Measurements from ENCODE around the gene RHOH. TPM values are rescaled to one million over a fixed set of nuclear protein-coding genes. Genes with fewer than 3 reads are reported as not detected.
A peak's percentile ranks its signal among the peaks of the same experiment; 100 is the strongest.

RHOH gene
- total and polyA plus RNA-seq, 3 experiments from 2014 or later = 148 to 262 (median 148) TPM

DNA sequence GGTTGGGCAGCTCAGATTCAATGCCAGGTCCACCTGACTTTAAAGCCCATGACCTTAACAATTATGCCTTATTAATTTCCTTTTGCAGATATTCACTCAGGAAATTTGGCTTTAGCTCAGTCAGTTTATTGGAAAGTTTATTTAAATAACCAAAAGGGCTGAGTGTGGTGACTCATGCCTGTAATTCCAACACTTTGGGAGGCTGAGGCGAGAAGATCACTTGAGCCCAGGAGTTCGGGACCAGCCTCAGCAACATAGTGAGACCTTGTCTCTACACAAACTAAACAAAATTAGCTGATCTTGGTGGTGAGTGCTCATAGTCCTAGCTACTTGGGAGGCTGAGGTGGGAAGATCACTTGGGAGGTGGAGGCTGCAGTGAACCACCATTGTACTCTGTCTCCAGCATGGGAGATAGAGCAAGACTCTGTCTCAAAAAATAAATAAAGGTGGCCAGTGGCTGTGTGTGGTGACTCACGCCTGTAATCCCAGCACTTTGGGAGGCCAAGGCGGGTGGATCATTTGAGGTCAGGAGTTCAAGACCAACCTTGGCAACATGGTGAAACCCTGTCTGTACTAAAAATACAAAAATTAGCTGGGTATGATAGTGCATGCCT lies 43.3 kb downstream of the RHOH start:
- H3K9me3 ChIP-seq (ENCODE audit: low read length) = no peaks in the 10 kb centered on the region
- Mint-ChIP-seq H3K4me3 (peak overlapping the region; percentile 70 to 94 (median 81)), H3K36me3 (peaks cover 27 to 72% (median 28%) of the 10 kb centered on the region in 3 donors), H3K27ac (peak overlapping the region; percentile 94 to 100 (median 98)), H3K27me3 (no peaks in the 10 kb centered on the region), H3K9me3 (no peaks in the 10 kb centered on the region), H3K4me1 (peaks cover 86 to 96% (median 94%) of the 10 kb centered on the region in 3 donors)
- peaks cover 31% of the 10 kb centered on the region for H3K36me3 ChIP-seq (ENCODE audit: insufficient read depth, low read length)
- H3K27me3 ChIP-seq (ENCODE audit: insufficient read depth, low read length, poor library complexity, severe bottlenecking) = no peaks in the 10 kb centered on the region
- DNase-seq = no peak
- CTCF ChIA-PET = interaction anchor here (0.7 to 5.8 kb wide), 12 partner anchors 12 to 184 kb away, joined by 3 to 66 read pairs (median 6); partner anchors contain the start of gene N4BP2
- peak overlapping the region; percentile 23 for H3K4me3 ChIP-seq (ENCODE audit: low read length)
- peak overlapping the region; percentile 35 for H3K27ac ChIP-seq (ENCODE audit: low read depth, low read length)
- POLR2A ChIA-PET = interaction anchor here (0.7 to 2.7 kb wide), 5 partner anchors 10 to 69 kb away, joined by 3 to 14 read pairs (median 7); no protein-coding TSS in a partner anchor
- peaks cover 96% of the 10 kb centered on the region for H3K4me1 ChIP-seq (ENCODE audit: insufficient read depth, low read length)

DNA sequence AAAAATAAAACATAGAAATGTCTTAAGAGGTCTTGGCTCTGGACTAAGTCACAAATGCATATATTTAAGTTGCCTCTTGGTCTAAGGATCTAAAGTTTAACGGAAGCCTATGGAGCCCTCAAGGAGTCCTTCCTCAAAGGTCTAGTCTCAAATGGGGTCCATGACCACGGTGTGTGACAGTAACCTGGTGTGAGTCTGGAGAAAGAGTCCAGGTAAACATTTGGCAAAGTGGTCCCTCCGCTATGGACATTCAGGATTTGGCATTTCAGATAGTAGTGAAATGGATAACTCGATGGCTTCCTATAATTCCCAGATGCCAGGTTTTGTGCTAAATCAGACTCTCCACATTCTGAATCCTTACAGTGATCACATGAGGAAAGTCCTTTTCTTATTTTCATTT lies 44.2 kb downstream of the RHOH start:
- CTCF ChIA-PET = interaction anchor here (0.7 to 5.8 kb wide), 7 partner anchors 12 to 84 kb away, joined by 3 to 66 read pairs (median 17); no protein-coding TSS in a partner anchor

DNA sequence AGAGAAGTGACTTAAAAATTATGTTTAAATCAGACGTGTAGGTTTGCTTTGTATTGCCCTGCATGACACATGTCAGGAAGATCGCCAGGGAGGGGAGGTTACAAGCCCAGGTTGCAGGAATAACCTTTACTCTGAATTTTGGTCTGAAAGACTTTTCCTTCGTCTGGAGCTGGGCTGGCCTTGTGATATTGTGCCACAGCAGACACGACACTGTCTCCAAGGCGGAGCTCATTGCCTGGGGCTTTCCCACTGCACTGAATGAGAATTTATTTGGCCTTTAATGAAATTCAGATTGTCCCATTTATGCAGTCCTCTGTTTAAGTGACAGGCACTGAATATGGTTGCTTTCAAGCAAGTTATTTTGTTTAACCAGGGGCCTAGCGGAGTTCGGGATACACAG lies 45.1 kb downstream of the RHOH start:
- H3K9me3 Mint-ChIP-seq = no peaks in the 10 kb centered on the region
- peaks cover 29 to 77% (median 30%) of the 10 kb centered on the region in 3 donors for H3K36me3 Mint-ChIP-seq
- Histone ChIP-seq H3K27me3 (ENCODE audit: insufficient read depth, low read length, poor library complexity, severe bottlenecking) (no peaks in the 10 kb centered on the region), H3K36me3 (ENCODE audit: insufficient read depth, low read length) (peaks cover 31% of the 10 kb centered on the region), H3K9me3 (ENCODE audit: low read length) (no peaks in the 10 kb centered on the region), H3K4me3 (ENCODE audit: low read length) (peak overlapping the region; percentile 8), H3K27ac (ENCODE audit: low read depth, low read length) (peak overlapping the region; percentile 18), H3K4me1 (ENCODE audit: insufficient read depth, low read length) (peaks cover 97% of the 10 kb centered on the region)
- H3K27me3 Mint-ChIP-seq = no peaks in the 10 kb centered on the region
- DNase-seq = peak in 4 of 5 donors; percentile 34 to 73 (median 42)
- peak overlapping the region; percentile 70 to 92 (median 77) for H3K4me3 Mint-ChIP-seq
- CTCF ChIA-PET = interaction anchor here (0.5 to 5.8 kb wide), 11 partner anchors 13 to 185 kb away, joined by 3 to 66 read pairs (median 4); partner anchors contain the start of genes N4BP2 and RHOH
- POLR2A ChIA-PET = interaction anchor here (0.8 to 1.8 kb wide), 3 partner anchors 11 to 34 kb away, joined by 3 to 8 read pairs (median 7); no protein-coding TSS in a partner anchor
- peak overlapping the region; percentile 93 to 100 (median 96) for H3K27ac Mint-ChIP-seq
- H3K4me1 Mint-ChIP-seq = peaks cover 87 to 97% (median 94%) of the 10 kb centered on the region in 3 donors

More for the DNA sequence above, 44.2 kb downstream of the RHOH start:
- peak overlapping the region in 6 of 7 donors; percentile 54 to 83 (median 76) for H3K4me3 Mint-ChIP-seq
- Histone ChIP-seq H3K9me3 (ENCODE audit: low read length) (no peaks in the 10 kb centered on the region), H3K4me1 (ENCODE audit: insufficient read depth, low read length) (peaks cover 97% of the 10 kb centered on the region), H3K36me3 (ENCODE audit: insufficient read depth, low read length) (peaks cover 31% of the 10 kb centered on the region), H3K27me3 (ENCODE audit: insufficient read depth, low read length, poor library complexity, severe bottlenecking) (no peaks in the 10 kb centered on the region), H3K4me3 (ENCODE audit: low read length) (no peak overlapping the region), H3K27ac (ENCODE audit: low read depth, low read length) (peak overlapping the region; percentile 18)
- DNase-seq = no peak
- H3K27me3 Mint-ChIP-seq = no peaks in the 10 kb centered on the region
- POLR2A ChIA-PET = interaction anchor here (1.8 to 2.7 kb wide), 2 partner anchors 10 to 14 kb away, joined by 7 to 8 read pairs; no protein-coding TSS in a partner anchor
- peaks cover 85 to 97% (median 94%) of the 10 kb centered on the region in 3 donors for H3K4me1 Mint-ChIP-seq
- H3K9me3 Mint-ChIP-seq = no peaks in the 10 kb centered on the region
- H3K36me3 Mint-ChIP-seq = peaks cover 30 to 77% (median 30%) of the 10 kb centered on the region in 3 donors
- H3K27ac Mint-ChIP-seq = peak overlapping the region; percentile 93 to 100 (median 96)

- DNase-seq = peak in 2 of 5 donors; percentile 43 to 70
- peak overlapping the region; percentile 15 for H3K4me3 ChIP-seq (ENCODE audit: low read length)
- H3K27me3 ChIP-seq (ENCODE audit: insufficient read depth, low read length, poor library complexity, severe bottlenecking) = no peaks in the 10 kb centered on the region
- no peaks in the 10 kb centered on the region for H3K9me3 ChIP-seq (ENCODE audit: low read length)
- H3K36me3 Mint-ChIP-seq = peaks cover 29 to 75% (median 29%) of the 10 kb centered on the region in 3 donors
- ChIA-PET POLR2A (interaction anchor here (0.9 to 1.5 kb wide), 4 partner anchors 36 to 65 kb away, joined by 3 to 4 read pairs (median 4); no protein-coding TSS in a partner anchor), CTCF (interaction anchor here (1.1 to 5.0 kb wide), 6 partner anchors 15 to 187 kb away, joined by 3 to 66 read pairs (median 6); partner anchors contain the start of genes N4BP2 and RHOH)
- H3K4me3 Mint-ChIP-seq = peak overlapping the region; percentile 70 to 92 (median 77)
- H3K27ac Mint-ChIP-seq = peak overlapping the region; percentile 93 to 100 (median 96)
- H3K36me3 ChIP-seq (ENCODE audit: insufficient read depth, low read length) = peaks cover 31% of the 10 kb centered on the region
- no peaks in the 10 kb centered on the region for H3K27me3 Mint-ChIP-seq
- H3K4me1 Mint-ChIP-seq = peaks cover 83 to 96% (median 94%) of the 10 kb centered on the region in 3 donors
- peaks cover 95% of the 10 kb centered on the region for H3K4me1 ChIP-seq (ENCODE audit: insufficient read depth, low read length)
- no peaks in the 10 kb centered on the region for H3K9me3 Mint-ChIP-seq
- peak overlapping the region; percentile 1 for H3K27ac ChIP-seq (ENCODE audit: low read depth, low read length)
These were observed 46.6 kb downstream of the RHOH start for GRCh38 chr4:40243386-40243948.

DNA sequence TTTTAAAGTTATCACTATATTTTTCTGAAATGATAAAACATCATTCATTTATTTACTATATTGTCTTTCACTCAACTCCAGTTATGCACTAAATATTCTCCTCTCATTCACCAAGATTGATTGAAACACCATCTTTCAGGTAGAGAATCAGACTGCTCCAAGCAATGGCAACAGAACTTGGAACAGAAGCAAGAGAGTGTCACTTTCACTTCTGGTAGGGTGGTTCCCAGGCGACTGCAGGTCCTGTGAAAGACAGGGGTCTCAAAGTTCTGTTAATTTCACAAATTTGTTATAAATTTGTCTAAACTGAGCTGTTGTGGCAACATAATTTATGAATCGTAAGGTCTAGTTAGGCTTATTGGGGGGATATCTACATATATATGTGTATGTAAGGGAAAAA lies 47.8 kb downstream of the RHOH start:
- H3K4me1 ChIP-seq (ENCODE audit: insufficient read depth, low read length) = peaks cover 94% of the 10 kb centered on the region
- H3K27ac ChIP-seq (ENCODE audit: low read depth, low read length) = no peak overlapping the region
- Mint-ChIP-seq H3K9me3 (no peaks in the 10 kb centered on the region), H3K4me1 (peaks cover 80 to 96% (median 92%) of the 10 kb centered on the region in 3 donors), H3K27me3 (no peaks in the 10 kb centered on the region), H3K36me3 (peaks cover 29 to 67% (median 29%) of the 10 kb centered on the region in 3 donors), H3K4me3 (peak overlapping the region; percentile 46 to 82 (median 79)), H3K27ac (peak overlapping the region; percentile 91 to 98 (median 96))
- no peaks in the 10 kb centered on the region for H3K9me3 ChIP-seq (ENCODE audit: low read length)
- CTCF ChIA-PET = interaction anchor here (0.9 to 2.8 kb wide), 7 partner anchors 17 to 72 kb away, joined by 3 to 21 read pairs (median 4); no protein-coding TSS in a partner anchor
- no peaks in the 10 kb centered on the region for H3K27me3 ChIP-seq (ENCODE audit: insufficient read depth, low read length, poor library complexity, severe bottlenecking)
- DNase-seq = peak in 1 of 5 donors; percentile 14
- POLR2A ChIA-PET = interaction anchor here (0.6 to 2.9 kb wide), 5 partner anchors 9 to 52 kb away, joined by 3 to 26 read pairs (median 5); no protein-coding TSS in a partner anchor
- peaks cover 31% of the 10 kb centered on the region for H3K36me3 ChIP-seq (ENCODE audit: insufficient read depth, low read length)
- H3K4me3 ChIP-seq (ENCODE audit: low read length) = no peak overlapping the region

DNA sequence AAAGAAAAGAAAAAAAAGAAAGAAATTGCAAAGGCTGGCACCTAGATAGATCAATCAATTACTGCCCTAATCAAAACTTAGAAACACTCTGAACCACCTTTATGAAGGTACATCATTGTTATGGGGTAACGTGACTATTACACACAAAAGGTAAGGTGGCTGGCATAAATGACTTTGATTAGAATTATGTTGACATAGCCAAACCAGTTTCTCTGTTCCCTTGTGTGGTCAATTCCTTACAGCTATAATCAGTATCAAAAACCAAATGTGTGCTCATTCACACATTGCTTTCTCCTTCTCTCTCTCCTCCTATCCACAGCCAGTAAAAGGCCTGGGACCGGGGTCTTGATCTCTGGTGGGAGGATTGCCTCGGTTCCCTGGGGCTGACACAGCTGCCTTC lies 48.7 kb downstream of the RHOH start:
- peak overlapping the region; percentile 24 to 82 (median 71) for H3K4me3 Mint-ChIP-seq
- H3K36me3 Mint-ChIP-seq = peaks cover 27 to 60% (median 29%) of the 10 kb centered on the region in 3 donors
- Histone ChIP-seq H3K4me3 (ENCODE audit: low read length) (no peak overlapping the region), H3K27me3 (ENCODE audit: insufficient read depth, low read length, poor library complexity, severe bottlenecking) (no peaks in the 10 kb centered on the region), H3K27ac (ENCODE audit: low read depth, low read length) (no peak overlapping the region), H3K4me1 (ENCODE audit: insufficient read depth, low read length) (peaks cover 92% of the 10 kb centered on the region), H3K9me3 (ENCODE audit: low read length) (no peaks in the 10 kb centered on the region), H3K36me3 (ENCODE audit: insufficient read depth, low read length) (peaks cover 25% of the 10 kb centered on the region)
- POLR2A ChIA-PET = interaction anchor here (0.5 to 2.9 kb wide), 6 partner anchors 13 to 53 kb away, joined by 3 to 26 read pairs (median 5); no protein-coding TSS in a partner anchor
- no peaks in the 10 kb centered on the region for H3K27me3 Mint-ChIP-seq
- H3K9me3 Mint-ChIP-seq = no peaks in the 10 kb centered on the region
- peak overlapping the region; percentile 91 to 98 (median 96) for H3K27ac Mint-ChIP-seq
- DNase-seq = no peak
- CTCF ChIA-PET = interaction anchor here (0.8 to 2.8 kb wide), 9 partner anchors 10 to 71 kb away, joined by 3 to 21 read pairs (median 4); no protein-coding TSS in a partner anchor
- peaks cover 73 to 95% (median 85%) of the 10 kb centered on the region in 3 donors for H3K4me1 Mint-ChIP-seq

GRCh38 chr4:40246011-40246900 lies 49.4 kb downstream of the RHOH start:
- ChIA-PET CTCF (interaction anchor here (1.0 to 2.8 kb wide), 6 partner anchors 11 to 71 kb away, joined by 3 to 21 read pairs (median 6); no protein-coding TSS in a partner anchor), POLR2A (interaction anchor here (2.9 kb wide), 1 partner anchor 15 kb away, joined by 26 read pairs; no protein-coding TSS in a partner anchor)
- Mint-ChIP-seq H3K27ac (peak overlapping the region; percentile 91 to 98 (median 96)), H3K4me3 (peak overlapping the region; percentile 33 to 82 (median 71)), H3K36me3 (peaks cover 27 to 56% (median 29%) of the 10 kb centered on the region in 3 donors), H3K27me3 (no peaks in the 10 kb centered on the region), H3K4me1 (peaks cover 72 to 94% (median 86%) of the 10 kb centered on the region in 3 donors), H3K9me3 (no peaks in the 10 kb centered on the region)
- Histone ChIP-seq H3K4me1 (ENCODE audit: insufficient read depth, low read length) (peaks cover 92% of the 10 kb centered on the region), H3K36me3 (ENCODE audit: insufficient read depth, low read length) (peaks cover 25% of the 10 kb centered on the region), H3K4me3 (ENCODE audit: low read length) (no peak overlapping the region), H3K27me3 (ENCODE audit: insufficient read depth, low read length, poor library complexity, severe bottlenecking) (no peaks in the 10 kb centered on the region), H3K9me3 (ENCODE audit: low read length) (no peaks in the 10 kb centered on the region), H3K27ac (ENCODE audit: low read depth, low read length) (peak overlapping the region; percentile 21)
- DNase-seq = no peak

Data from CD8-positive, alpha-beta memory T cell (primary cell).